ENCODE data around the gene ADCK1. TPM values are rescaled to one million over a fixed set of nuclear protein-coding genes. Genes with fewer than 3 reads are reported as not detected.

ADCK1 gene, protein sequence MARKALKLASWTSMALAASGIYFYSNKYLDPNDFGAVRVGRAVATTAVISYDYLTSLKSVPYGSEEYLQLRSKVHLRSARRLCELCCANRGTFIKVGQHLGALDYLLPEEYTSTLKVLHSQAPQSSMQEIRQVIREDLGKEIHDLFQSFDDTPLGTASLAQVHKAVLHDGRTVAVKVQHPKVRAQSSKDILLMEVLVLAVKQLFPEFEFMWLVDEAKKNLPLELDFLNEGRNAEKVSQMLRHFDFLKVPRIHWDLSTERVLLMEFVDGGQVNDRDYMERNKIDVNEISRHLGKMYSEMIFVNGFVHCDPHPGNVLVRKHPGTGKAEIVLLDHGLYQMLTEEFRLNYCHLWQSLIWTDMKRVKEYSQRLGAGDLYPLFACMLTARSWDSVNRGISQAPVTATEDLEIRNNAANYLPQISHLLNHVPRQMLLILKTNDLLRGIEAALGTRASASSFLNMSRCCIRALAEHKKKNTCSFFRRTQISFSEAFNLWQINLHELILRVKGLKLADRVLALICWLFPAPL
- 1 to 10 TPM; 7.1 to 8.7 TPM for total RNA-seq
- 4.8 TPM for polyA plus RNA-seq (2013, experiment 1 of 2)
- 6.3 TPM for polyA plus RNA-seq (2013, experiment 2 of 2)
- total RNA-seq = 2.0 to 13.9 (median 7.2) reads per million in 172 experiments

DNA sequence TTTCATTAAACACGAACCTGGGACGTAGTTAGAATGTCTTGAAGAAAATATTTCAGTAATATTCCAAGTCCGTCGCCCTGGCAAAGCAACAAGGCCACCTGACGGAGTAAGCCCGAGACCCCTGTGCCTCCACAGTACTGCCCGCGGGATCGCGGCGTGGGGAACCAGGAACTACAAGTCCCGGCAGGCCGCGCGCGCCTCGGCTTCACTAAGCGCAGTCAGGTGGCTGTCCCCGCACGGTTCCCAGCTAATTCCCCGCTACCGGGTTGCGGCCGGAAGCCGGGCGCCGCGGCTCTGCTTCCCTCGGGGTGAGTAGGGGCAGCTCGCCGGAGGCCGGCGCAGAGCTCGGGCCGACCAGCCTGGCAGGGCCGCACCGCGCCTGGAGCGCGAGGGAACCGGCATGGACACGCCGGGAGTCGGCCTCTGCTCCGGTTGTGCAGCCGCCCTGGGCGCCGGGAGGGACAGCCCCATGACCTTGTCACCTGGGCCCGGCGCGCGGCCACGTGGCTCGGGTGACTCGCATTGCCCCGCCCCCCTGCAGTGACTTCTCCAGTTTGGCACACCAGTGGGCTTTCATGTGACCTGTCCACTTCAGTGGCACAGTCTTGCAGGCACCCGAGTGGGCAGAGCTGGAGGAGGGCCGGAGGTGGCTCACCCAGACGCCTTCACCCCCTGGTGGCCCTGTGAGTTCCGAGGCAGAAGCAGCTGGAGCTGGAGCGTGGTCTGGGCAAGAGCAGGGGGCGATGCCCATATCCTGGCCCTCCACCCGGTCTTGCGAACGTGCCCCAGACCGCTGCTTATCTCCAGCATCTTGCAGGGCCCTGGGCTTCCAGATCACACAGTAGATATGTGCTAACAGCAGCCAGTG is at the start of gene ADCK1:
Gene ADCK1 (plus strand): TSS at position 247 of the 868 bp plus-strand sequence. CDS start 18,870 bp downstream, outside the sequence.
- Mint-ChIP-seq H3K27me3 (no peaks in the 10 kb centered on the region), H3K27ac (peak within 1 kb of the TSS; percentile 74), H3K4me3 (peak within 1 kb of the TSS; percentile 85), H3K9me3 (no peaks in the 10 kb centered on the region), H3K36me3 (ENCODE audit: low read depth) (no peaks in the 10 kb centered on the region), H3K4me1 (ENCODE audit: low read depth) (peaks cover 11% of the 10 kb centered on the region)
- H3K27me3 ChIP-seq (ENCODE audit: control insufficient read depth in 1 of 2, insufficient read depth in 2 of 2, low read length in 2 of 2) = no peaks in the 10 kb centered on the region
- H3K4me3 ChIP-seq (ENCODE audit: low read length) = peak within 1 kb of the TSS; percentile 67
- peak within 1 kb of the TSS; percentile 60 to 85 for H3K27ac ChIP-seq (ENCODE audit: low read depth in 1 of 2, low read length in 2 of 2)
- TF ChIP-seq, protein P1, sequence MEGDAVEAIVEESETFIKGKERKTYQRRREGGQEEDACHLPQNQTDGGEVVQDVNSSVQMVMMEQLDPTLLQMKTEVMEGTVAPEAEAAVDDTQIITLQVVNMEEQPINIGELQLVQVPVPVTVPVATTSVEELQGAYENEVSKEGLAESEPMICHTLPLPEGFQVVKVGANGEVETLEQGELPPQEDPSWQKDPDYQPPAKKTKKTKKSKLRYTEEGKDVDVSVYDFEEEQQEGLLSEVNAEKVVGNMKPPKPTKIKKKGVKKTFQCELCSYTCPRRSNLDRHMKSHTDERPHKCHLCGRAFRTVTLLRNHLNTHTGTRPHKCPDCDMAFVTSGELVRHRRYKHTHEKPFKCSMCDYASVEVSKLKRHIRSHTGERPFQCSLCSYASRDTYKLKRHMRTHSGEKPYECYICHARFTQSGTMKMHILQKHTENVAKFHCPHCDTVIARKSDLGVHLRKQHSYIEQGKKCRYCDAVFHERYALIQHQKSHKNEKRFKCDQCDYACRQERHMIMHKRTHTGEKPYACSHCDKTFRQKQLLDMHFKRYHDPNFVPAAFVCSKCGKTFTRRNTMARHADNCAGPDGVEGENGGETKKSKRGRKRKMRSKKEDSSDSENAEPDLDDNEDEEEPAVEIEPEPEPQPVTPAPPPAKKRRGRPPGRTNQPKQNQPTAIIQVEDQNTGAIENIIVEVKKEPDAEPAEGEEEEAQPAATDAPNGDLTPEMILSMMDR (IDR thresholded peaks at IDR 0.05) = peak; percentile 38
- H3K9me3 ChIP-seq (ENCODE audit: control insufficient read depth in 1 of 2, insufficient read depth in 1 of 2, low read length in 2 of 2) = no peaks in the 10 kb centered on the region
- DNase-seq (peak; percentile 62 to 90 (median 78)), ATAC-seq (ENCODE audit: poor library complexity) (peak; percentile 90)
- H3K4me1 ChIP-seq (ENCODE audit: insufficient read depth, low read length) = peaks cover 13% of the 10 kb centered on the region
- ChIA-PET CTCF (interaction anchor here (0.6 to 1.5 kb wide), 2 partner anchors 16 to 39 kb away, joined by 4 read pairs; partner anchors contain the start of gene SNW1), POLR2A (interaction anchor here (1.0 to 1.5 kb wide), 3 partner anchors 13 to 92 kb away, joined by 3 to 22 read pairs (median 5); partner anchors contain the start of genes ALKBH1, SLIRP and SNW1)
- intact Hi-C loops (cut with DNase I, micrococcal nuclease) = loop anchor here (1.0 to 10.0 kb wide), 7 partner anchors 39 to 1645 kb away; partner anchors contain the start of genes ALKBH1 (in 2 of the 2), SLIRP (in 2 of the 2), SNW1 (in 2 of the 2) and GPATCH2L (in 1 of the 2)
- H3K36me3 ChIP-seq (ENCODE audit: insufficient read depth, low read length) = no peaks in the 10 kb centered on the region

DNA sequence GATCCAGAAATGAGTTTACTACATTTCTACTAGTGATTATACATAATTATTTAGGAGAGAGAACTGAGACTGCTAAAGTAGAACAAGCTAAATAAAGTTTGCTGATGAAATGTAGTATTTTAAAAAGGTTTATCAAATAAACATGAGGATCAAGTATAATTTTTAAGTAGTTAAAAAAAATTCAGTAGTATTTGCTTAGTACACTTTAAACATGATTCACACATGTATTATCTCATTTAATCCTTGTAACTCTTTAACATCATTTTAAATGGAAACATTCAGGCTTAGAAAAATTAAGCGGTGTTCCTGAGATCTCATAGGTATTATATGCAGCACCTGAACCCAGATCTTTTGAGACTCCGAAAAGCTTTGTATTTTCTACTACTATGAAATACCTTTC is 47.6 kb upstream of the ADCK1 start:
- Histone ChIP-seq H3K4me3 (ENCODE audit: low read length) (no peak overlapping the region), H3K27me3 (ENCODE audit: control insufficient read depth in 1 of 2, insufficient read depth in 2 of 2, low read length in 2 of 2) (no peaks in the 10 kb centered on the region), H3K9me3 (ENCODE audit: control insufficient read depth in 1 of 2, insufficient read depth in 1 of 2, low read length in 2 of 2) (no peaks in the 10 kb centered on the region), H3K36me3 (ENCODE audit: insufficient read depth, low read length) (peaks cover 70% of the 10 kb centered on the region), H3K27ac (ENCODE audit: low read depth in 1 of 2, low read length in 2 of 2) (no peak overlapping the region), H3K4me1 (ENCODE audit: insufficient read depth, low read length) (peaks cover 12% of the 10 kb centered on the region)
- Mint-ChIP-seq H3K36me3 (ENCODE audit: low read depth) (peaks cover 77% of the 10 kb centered on the region), H3K4me3 (no peak overlapping the region), H3K9me3 (no peaks in the 10 kb centered on the region), H3K27ac (no peak overlapping the region), H3K4me1 (ENCODE audit: low read depth) (peaks cover 34% of the 10 kb centered on the region), H3K27me3 (no peaks in the 10 kb centered on the region)
- CTCF ChIA-PET = interaction anchor here (0.7 to 1.0 kb wide), 2 partner anchors 12 to 18 kb away, joined by 3 to 4 read pairs; no protein-coding TSS in a partner anchor
- ATAC-seq (ENCODE audit: poor library complexity) (no peak), DNase-seq (no peak)
- TF ChIP-seq, protein P1 (IDR thresholded peaks at IDR 0.05) = no peak
- POLR2A ChIA-PET = interaction anchor here (2.0 kb wide), 1 partner anchor 9 kb away, joined by 11 read pairs; the partner anchor contains the start of gene SNW1
- intact Hi-C loops (cut with DNase I, micrococcal nuclease) = no loop called here
